Neutrophil (primary cell): Measurements from ENCODE around the gene ACOX1.

Source experiments
- H3K27ac ChIP-seq: fragments of 200-600 bp; sonication (generic); 2 replicates; pipeline ENCODE4 v1.5.1; 2016; ENCODE audit warnings: mild to moderate bottlenecking, moderate library complexity
- H3K27me3 ChIP-seq: fragments of 200-600 bp; sonication (generic); 2 replicates; pipeline ENCODE4 v1.6.0; 2016; ENCODE audit warnings: mild to moderate bottlenecking
- H3K36me3 ChIP-seq: fragments of 200-600 bp; sonication (generic); 2 replicates; pipeline ENCODE4 v1.5.1; 2017
- H3K4me1 ChIP-seq, 2 experiments: fragments of 200-600 bp in 1 of 2; sonication (generic) in 1 of 2; 1 replicate in 1 of 2; 2 replicates in 1 of 2; pipeline versions ENCODE4 v1.5.1 to v1.6.1; 2013 to 2016; ENCODE audit warnings: low read depth in 1 of 2, low read length in 1 of 2, mild to moderate bottlenecking in 1 of 2, moderate library complexity in 1 of 2; ENCODE audit not compliant: control insufficient read depth in 1 of 2, insufficient read depth in 1 of 2
- H3K4me3 ChIP-seq, 2 experiments: fragments of 200-600 bp in 1 of 2; sonication (generic) in 1 of 2; 1 replicate in 1 of 2; 2 replicates in 1 of 2; pipeline ENCODE4 v1.5.1; 2013 to 2016; ENCODE audit warnings: low read depth in 1 of 2, low read length in 1 of 2, mild to moderate bottlenecking in 1 of 2, moderate library complexity in 1 of 2
- H3K9me3 ChIP-seq: fragments of 200-600 bp; sonication (generic); 2 replicates; pipeline ENCODE4 v1.5.1; 2016
- TF ChIP-seq, protein P1 (sequence below): fragments of 200-600 bp; sonication (generic); IDR thresholded peaks from 2 replicates; pipeline ENCODE4 v1.5.1; 2016; ENCODE audit warnings: antibody characterized with exemption

Gene ACOX1

GRCh38 chr17:75921596-75921995 lies 57.4 kb downstream of the ACOX1 start:
- H3K27me3 ChIP-seq: no peaks in the 10 kb centered on the region
- H3K36me3 ChIP-seq: no peaks in the 10 kb centered on the region
- TF ChIP-seq, protein P1, sequence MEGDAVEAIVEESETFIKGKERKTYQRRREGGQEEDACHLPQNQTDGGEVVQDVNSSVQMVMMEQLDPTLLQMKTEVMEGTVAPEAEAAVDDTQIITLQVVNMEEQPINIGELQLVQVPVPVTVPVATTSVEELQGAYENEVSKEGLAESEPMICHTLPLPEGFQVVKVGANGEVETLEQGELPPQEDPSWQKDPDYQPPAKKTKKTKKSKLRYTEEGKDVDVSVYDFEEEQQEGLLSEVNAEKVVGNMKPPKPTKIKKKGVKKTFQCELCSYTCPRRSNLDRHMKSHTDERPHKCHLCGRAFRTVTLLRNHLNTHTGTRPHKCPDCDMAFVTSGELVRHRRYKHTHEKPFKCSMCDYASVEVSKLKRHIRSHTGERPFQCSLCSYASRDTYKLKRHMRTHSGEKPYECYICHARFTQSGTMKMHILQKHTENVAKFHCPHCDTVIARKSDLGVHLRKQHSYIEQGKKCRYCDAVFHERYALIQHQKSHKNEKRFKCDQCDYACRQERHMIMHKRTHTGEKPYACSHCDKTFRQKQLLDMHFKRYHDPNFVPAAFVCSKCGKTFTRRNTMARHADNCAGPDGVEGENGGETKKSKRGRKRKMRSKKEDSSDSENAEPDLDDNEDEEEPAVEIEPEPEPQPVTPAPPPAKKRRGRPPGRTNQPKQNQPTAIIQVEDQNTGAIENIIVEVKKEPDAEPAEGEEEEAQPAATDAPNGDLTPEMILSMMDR: no peak
- H3K27ac ChIP-seq: no peak overlapping the region
- no peaks in the 10 kb centered on the region for H3K9me3 ChIP-seq
- H3K4me1 ChIP-seq: peaks cover 0 to 8% of the 10 kb centered on the region in 2 experiments
- no peak overlapping the region for H3K4me3 ChIP-seq

- peaks cover 0 to 8% of the 10 kb centered on the region in 2 experiments for H3K4me1 ChIP-seq
- H3K4me3 ChIP-seq: no peak overlapping the region
- TF ChIP-seq, protein P1: no peak
- H3K36me3 ChIP-seq: no peaks in the 10 kb centered on the region
- no peaks in the 10 kb centered on the region for H3K9me3 ChIP-seq
- H3K27me3 ChIP-seq: no peaks in the 10 kb centered on the region
- H3K27ac ChIP-seq: no peak overlapping the region
These were observed 58.9 kb downstream of the ACOX1 start for GRCh38 chr17:75920045-75920560.

DNA sequence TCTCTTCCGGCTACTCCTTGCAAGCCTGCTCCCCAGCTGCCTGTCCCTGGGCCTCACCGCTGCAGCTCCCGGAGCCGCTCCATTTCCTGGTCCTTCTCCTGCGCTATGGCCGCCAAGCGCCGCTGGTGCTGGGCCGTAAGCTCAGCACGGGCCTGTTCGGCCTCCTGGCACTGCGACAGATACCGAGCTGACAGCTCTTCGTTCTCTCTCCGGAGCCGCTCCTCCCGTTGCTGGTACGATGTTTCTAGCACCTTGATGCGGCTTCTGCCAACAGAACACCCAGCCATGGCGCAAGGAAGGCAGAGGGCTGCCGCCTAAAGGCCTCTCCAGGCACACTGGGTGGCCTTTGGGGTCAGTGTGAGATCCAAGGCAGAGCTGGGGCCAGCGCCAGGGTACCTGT lies 59.4 kb downstream of the ACOX1 start:
- H3K27me3 ChIP-seq: no peaks in the 10 kb centered on the region
- H3K4me1 ChIP-seq: peaks cover 0 to 8% of the 10 kb centered on the region in 2 experiments
- H3K4me3 ChIP-seq: no peak overlapping the region
- H3K9me3 ChIP-seq: no peaks in the 10 kb centered on the region
- TF ChIP-seq, protein P1: no peak
- H3K27ac ChIP-seq: no peak overlapping the region
- no peaks in the 10 kb centered on the region for H3K36me3 ChIP-seq

- TF ChIP-seq, protein P1: no peak
- Histone ChIP-seq H3K4me3 (no peak overlapping the region), H3K4me1 (peaks cover 0 to 8% of the 10 kb centered on the region in 2 experiments), H3K36me3 (no peaks in the 10 kb centered on the region), H3K27me3 (no peaks in the 10 kb centered on the region), H3K9me3 (no peaks in the 10 kb centered on the region), H3K27ac (no peak overlapping the region)
These were observed 61.0 kb downstream of the ACOX1 start for GRCh38 chr17:75917917-75918445.

DNA sequence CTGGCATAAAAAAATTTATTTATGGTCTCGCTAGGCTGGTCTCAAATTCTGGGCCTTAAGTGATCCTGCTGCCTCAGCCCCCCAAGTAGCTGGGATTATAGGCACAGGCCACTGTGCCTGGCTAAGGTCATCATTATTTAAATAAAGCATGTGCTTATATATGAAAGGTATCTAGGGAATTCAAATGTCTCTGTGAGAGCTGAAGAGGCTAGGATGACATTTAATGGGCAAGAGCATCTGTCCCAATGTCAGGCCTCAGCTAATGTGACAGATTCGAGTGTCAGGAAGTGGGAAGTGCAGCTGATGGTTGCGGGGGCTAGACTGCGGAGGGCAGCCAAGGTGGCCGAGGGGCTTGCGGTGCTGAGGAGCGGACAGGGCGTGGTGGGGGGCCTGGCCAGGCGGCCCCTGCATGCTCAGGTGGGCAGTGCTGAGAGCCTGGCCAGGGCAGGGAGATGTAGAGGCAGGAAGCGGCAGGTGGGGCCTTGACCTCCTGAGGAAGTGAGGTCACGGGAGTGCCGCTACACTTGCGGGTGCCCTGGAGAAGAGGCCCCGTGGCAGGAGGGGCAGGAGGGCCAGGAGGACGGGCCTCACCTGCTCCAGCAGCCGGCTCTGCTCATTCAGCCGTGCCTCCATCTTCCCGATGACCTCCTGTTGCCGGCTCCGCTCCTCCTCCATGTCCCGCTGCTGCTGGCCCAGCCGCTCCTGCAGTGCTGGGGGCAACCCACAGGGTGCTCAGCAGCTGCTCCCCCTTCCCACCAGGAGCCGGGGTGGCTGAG lies 61.6 kb downstream of the ACOX1 start:
- Histone ChIP-seq H3K4me1 (peaks cover 0 to 8% of the 10 kb centered on the region in 2 experiments), H3K4me3 (no peak overlapping the region), H3K36me3 (no peaks in the 10 kb centered on the region), H3K9me3 (no peaks in the 10 kb centered on the region), H3K27ac (no peak overlapping the region), H3K27me3 (no peaks in the 10 kb centered on the region)
- TF ChIP-seq, protein P1: no peak
